ENCODE data around the gene ANKS6. TPM values are rescaled to one million over a fixed set of nuclear protein-coding genes. Genes with fewer than 3 reads are reported as not detected.
A peak's percentile ranks its signal among the peaks of the same experiment; 100 is the strongest.

ANKS6 gene
- total RNA-seq, 1 experiment from 2014 or later = 46.3 TPM

DNA sequence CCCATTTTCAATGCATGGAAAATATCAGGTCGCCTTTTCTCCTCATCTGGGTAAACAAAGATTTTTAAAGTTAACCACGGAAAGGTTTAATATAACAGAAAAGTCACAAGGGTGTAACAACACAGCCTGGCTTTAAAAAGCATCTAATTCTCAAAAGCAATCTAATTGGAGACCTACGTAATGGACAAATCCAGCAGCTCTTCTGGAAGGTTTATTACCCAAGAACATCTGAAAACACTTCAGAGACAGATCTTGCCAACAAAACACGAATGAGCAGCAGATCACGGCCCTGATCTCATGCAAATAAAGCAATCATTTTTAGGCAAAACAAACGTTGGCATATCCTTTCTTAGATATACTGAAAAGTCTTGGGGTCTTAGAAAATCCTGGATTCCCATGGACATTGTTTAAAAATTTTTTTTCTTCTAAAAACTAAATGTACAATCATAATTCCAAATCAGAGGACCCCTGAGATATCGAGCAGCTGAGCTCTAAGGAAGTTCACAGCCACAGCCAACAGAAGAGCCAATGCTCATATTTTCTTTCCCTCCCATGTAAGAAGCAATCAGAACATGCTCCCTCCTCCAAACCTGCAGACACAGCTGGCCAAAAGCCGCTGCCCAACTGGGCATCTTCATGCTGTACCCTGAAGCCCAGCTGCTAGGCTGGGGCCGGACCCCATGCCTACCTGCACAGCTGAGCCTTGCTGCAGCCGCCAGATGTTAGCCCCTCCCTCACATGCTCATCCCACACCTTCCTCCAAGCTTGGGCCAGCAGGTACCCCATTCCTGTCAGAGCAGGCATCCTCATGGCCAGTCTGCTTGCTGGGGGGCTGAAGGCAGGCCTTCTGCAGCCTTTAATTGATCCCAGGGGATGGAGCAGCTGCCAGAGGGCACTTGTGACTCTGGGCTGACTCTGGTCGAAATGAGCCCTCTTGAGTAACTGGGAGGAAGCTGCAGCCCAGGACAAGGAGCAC lies 11.2 kb downstream of the ANKS6 start:
- no peak overlapping the region for H3K14ac ChIP-seq (ENCODE audit: insufficient read depth, low read length)
- no peak overlapping the region for H2BK5ac ChIP-seq (ENCODE audit: insufficient read length, low read length)
- no peak overlapping the region for H2AFZ ChIP-seq (ENCODE audit: low read length)
- H4K20me1 ChIP-seq (ENCODE audit: control insufficient read depth, insufficient read depth, insufficient read length) = no peaks in the 10 kb centered on the region
- peaks cover 1% of the 10 kb centered on the region for H3K79me1 ChIP-seq (ENCODE audit: insufficient read depth, low read depth, low read length, poor library complexity, severe bottlenecking)
- no peak overlapping the region for H2BK120ac ChIP-seq (ENCODE audit: low read depth, low read length, poor library complexity, severe bottlenecking)
- H3K18ac ChIP-seq (ENCODE audit: insufficient read length, low read depth, low read length) = no peak overlapping the region
- no peaks in the 10 kb centered on the region for H3K9me3 ChIP-seq (ENCODE audit: control insufficient read depth, low read depth, low read length)
- no peak overlapping the region for H3T11ph ChIP-seq (ENCODE audit: low read length)
- peak; percentile 7 for DNase-seq
- no peak overlapping the region for H3K56ac ChIP-seq (ENCODE audit: insufficient read length, low read depth, low read length)
- H3K23ac ChIP-seq (ENCODE audit: insufficient read length, low read depth, low read length) = no peak overlapping the region
- no peak overlapping the region for H3K4ac ChIP-seq (ENCODE audit: low read depth, low read length)
- H4K5ac ChIP-seq (ENCODE audit: insufficient read length, low read depth, low read length) = no peak overlapping the region
- no peaks in the 10 kb centered on the region for H3K27me3 ChIP-seq (ENCODE audit: insufficient read depth, low read length)
- H3K4me2 ChIP-seq (ENCODE audit: insufficient read depth, insufficient read length, low read length) = no peak overlapping the region
- no peak overlapping the region for H3K4me3 Mint-ChIP-seq
- peaks cover 22 to 74% (median 68%) of the 10 kb centered on the region in 3 experiments for H3K36me3 Mint-ChIP-seq (ENCODE audit: insufficient read depth in 1 of 3, low read depth in 3 of 3)
- H3K23me2 ChIP-seq (ENCODE audit: insufficient read length, low read depth, low read length, poor library complexity, severe bottlenecking) = no peaks in the 10 kb centered on the region
- H4K91ac ChIP-seq (ENCODE audit: insufficient read length, low read depth, low read length) = no peak overlapping the region
- no peak overlapping the region for H2AK5ac ChIP-seq (ENCODE audit: insufficient read length, low read length)
- no peak overlapping the region for H4K8ac ChIP-seq (replicated peaks; ENCODE audit: insufficient read length, low read depth, low read length)
- H3K4me1 Mint-ChIP-seq = no peaks in the 10 kb centered on the region
- H3K9ac ChIP-seq (ENCODE audit: extremely low read depth, insufficient read length, low read length) = no peak overlapping the region
- H3K27ac ChIP-seq (ENCODE audit: insufficient read length, low read depth, low read length) = no peak overlapping the region
- H3K27ac Mint-ChIP-seq = peak overlapping the region in 1 of 3 experiments; percentile 44; a peak in 1 of 7 replicates
- no peaks in the 10 kb centered on the region for H3K27me3 Mint-ChIP-seq (ENCODE audit: low read depth)
- no CpG with 5 or more reads among the region's 11 CpGs for WGBS (ENCODE audit: extremely low coverage, insufficient read length, low lambda C conversion rate)
- H2BK12ac ChIP-seq (ENCODE audit: insufficient read length, low read depth, low read length) = no peak overlapping the region
- no peaks in the 10 kb centered on the region for H3K9me3 Mint-ChIP-seq
- no peak overlapping the region for H2BK20ac ChIP-seq (ENCODE audit: low read depth, low read length, poor library complexity, severe bottlenecking)
- H3K79me2 ChIP-seq (ENCODE audit: insufficient read depth, low read length) = no peaks in the 10 kb centered on the region
- no peak overlapping the region for H2BK15ac ChIP-seq (ENCODE audit: low read depth, low read length)
- TF ChIP-seq, protein P1, sequence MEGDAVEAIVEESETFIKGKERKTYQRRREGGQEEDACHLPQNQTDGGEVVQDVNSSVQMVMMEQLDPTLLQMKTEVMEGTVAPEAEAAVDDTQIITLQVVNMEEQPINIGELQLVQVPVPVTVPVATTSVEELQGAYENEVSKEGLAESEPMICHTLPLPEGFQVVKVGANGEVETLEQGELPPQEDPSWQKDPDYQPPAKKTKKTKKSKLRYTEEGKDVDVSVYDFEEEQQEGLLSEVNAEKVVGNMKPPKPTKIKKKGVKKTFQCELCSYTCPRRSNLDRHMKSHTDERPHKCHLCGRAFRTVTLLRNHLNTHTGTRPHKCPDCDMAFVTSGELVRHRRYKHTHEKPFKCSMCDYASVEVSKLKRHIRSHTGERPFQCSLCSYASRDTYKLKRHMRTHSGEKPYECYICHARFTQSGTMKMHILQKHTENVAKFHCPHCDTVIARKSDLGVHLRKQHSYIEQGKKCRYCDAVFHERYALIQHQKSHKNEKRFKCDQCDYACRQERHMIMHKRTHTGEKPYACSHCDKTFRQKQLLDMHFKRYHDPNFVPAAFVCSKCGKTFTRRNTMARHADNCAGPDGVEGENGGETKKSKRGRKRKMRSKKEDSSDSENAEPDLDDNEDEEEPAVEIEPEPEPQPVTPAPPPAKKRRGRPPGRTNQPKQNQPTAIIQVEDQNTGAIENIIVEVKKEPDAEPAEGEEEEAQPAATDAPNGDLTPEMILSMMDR (conservative IDR thresholded peaks at IDR 0.05) = no peak
- H3K4me1 ChIP-seq (ENCODE audit: insufficient read depth, low read length) = no peaks in the 10 kb centered on the region
